ENCODE data around the gene AUP1. TPM values are rescaled to one million over a fixed set of nuclear protein-coding genes. Genes with fewer than 3 reads are reported as not detected.
A peak's percentile ranks its signal among the peaks of the same experiment; 100 is the strongest.

Gene AUP1
- total and polyA plus RNA-seq, 9 of the 15 experiments (the other 6 are each of a cell fraction or from before 2014, with no cell fraction given) = 70.7 to 245 (median 165) TPM

- TF ChIP-seq TSHZ1 (CRISPR knock-in tag; IDR thresholded peaks at IDR 0.05) = no peak
- TF ChIP-seq NRF1 (conservative IDR thresholded peaks at IDR 0.05 in 1 of 2, IDR thresholded peaks at IDR 0.05 in 1 of 2) = peak; percentile 100
- TF ChIP-seq EWSR1 (IDR thresholded peaks at IDR 0.05; ENCODE audit: borderline replicate concordance, low read depth, partially characterized antibody) = no peak
- no peak for TF ChIP-seq ZNF134 (CRISPR knock-in tag; conservative IDR thresholded peaks at IDR 0.05)
- 0 out of 2 replicates have a peak, but pooled peaks have one; percentile 15 for TF ChIP-seq PML (IDR thresholded peaks at IDR 0.05; ENCODE audit: low read length)
- TF ChIP-seq ZNF655 (CRISPR knock-in tag; IDR thresholded peaks at IDR 0.05) = no peak
- no peak for TF ChIP-seq CHD1 (IDR thresholded peaks at IDR 0.05; ENCODE audit: low read length)
- peak; percentile 83 to 96 (median 94) for TF ChIP-seq YY1 (IDR thresholded peaks at IDR 0.05; ENCODE audit: borderline replicate concordance in 1 of 3, control insufficient read depth in 1 of 3, extremely low read depth in 1 of 3, insufficient read depth in 3 of 3, insufficient read length in 1 of 3, insufficient replicate concordance in 2 of 3, low read depth in 1 of 3, low read length in 2 of 3)
- no peak for TF ChIP-seq ZNF79 (CRISPR knock-in tag; IDR thresholded peaks at IDR 0.05; ENCODE audit: low read depth)
- no peak for TF ChIP-seq FOXP1 (CRISPR knock-in tag; IDR thresholded peaks at IDR 0.05)
- TF ChIP-seq SIX5 (IDR thresholded peaks at IDR 0.05; ENCODE audit: borderline replicate concordance in 1 of 2, insufficient read depth in 1 of 2, low read depth in 1 of 2, low read length in 2 of 2) = no peak
- TF ChIP-seq ZNF143 (CRISPR knock-in tag; IDR thresholded peaks at IDR 0.05) = no peak
- TF ChIP-seq BCLAF1 (IDR thresholded peaks at IDR 0.05; ENCODE audit: borderline replicate concordance in 1 of 2, control insufficient read depth in 1 of 2, low read depth in 2 of 2, low read length in 1 of 2) = no peak
- TF ChIP-seq GATAD2B (IDR thresholded peaks at IDR 0.05; ENCODE audit: borderline replicate concordance) = 0 out of 2 replicates have a peak, but pooled peaks have one; percentile 32
- peak; percentile 74 for TF ChIP-seq TAF1 (IDR thresholded peaks at IDR 0.05; ENCODE audit: control insufficient read depth, extremely low read depth, insufficient read depth, low read length, severe bottlenecking)
- TF ChIP-seq POLR2A (conservative IDR thresholded peaks at IDR 0.05) = peak; percentile 86
- TF ChIP-seq, protein P1, sequence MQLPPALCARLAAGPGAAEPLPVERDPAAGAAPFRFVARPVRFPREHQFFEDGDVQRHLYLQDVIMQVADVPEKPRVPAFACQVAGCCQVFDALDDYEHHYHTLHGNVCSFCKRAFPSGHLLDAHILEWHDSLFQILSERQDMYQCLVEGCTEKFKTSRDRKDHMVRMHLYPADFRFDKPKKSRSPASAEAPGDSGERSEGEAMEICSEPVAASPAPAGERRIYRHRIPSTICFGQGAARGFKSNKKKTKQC (CRISPR knock-in tag; IDR thresholded peaks at IDR 0.05) = peak; percentile 26
Measured at GRCh38 chr2:74507145-74507925, 22.2 kb downstream of the AUP1 start, which contains the start of gene PCGF1 (continued).

Measured in K562 (cell line).